Neural progenitor cell (in vitro differentiated cells): ENCODE data around the gene ANKK1. TPM values are rescaled to one million over a fixed set of nuclear protein-coding genes. Genes with fewer than 3 reads are reported as not detected.

Source experiments
- DNase-seq: peaks from one replicate; pipeline ENCODE4 v3.0.0-alpha.2; 2016; ENCODE audit warnings: low spot score
- H2AFZ ChIP-seq: fragments of 200-600 bp; sonication (generic); replicated peaks from 2 replicates; pipeline ENCODE4 v1.6.1; 2016; ENCODE audit warnings: antibody characterized with exemption
- H3F3A ChIP-seq: fragments of 200-600 bp; sonication (generic); 2 replicates; pipeline ENCODE4 v1.6.1; 2016; ENCODE audit warnings: antibody characterized with exemption, low read depth
- H3K27ac ChIP-seq: fragments of 200-600 bp; sonication (generic); 2 replicates; pipeline ENCODE4 v1.5.1; 2016; ENCODE audit warnings: mild to moderate bottlenecking
- H3K27me3 ChIP-seq: fragments of 200-600 bp; sonication (generic); 2 replicates; pipeline ENCODE4 v1.6.1; 2016; ENCODE audit warnings: mild to moderate bottlenecking, moderate library complexity
- H3K36me3 ChIP-seq: fragments of 200-600 bp; sonication (generic); 2 replicates; pipeline ENCODE4 v1.5.1; 2016
- H3K4me1 ChIP-seq: fragments of 200-600 bp; sonication (generic); 2 replicates; pipeline ENCODE4 v1.6.1; 2016; ENCODE audit warnings: mixed run types
- H3K4me2 ChIP-seq: fragments of 200-600 bp; sonication (generic); 2 replicates; pipeline ENCODE4 v1.6.1; 2016
- H3K4me3 ChIP-seq: fragments of 200-600 bp; sonication (generic); 2 replicates; pipeline ENCODE4 v1.5.1; 2016
- H3K79me2 ChIP-seq: fragments of 200-600 bp; sonication (generic); 2 replicates; pipeline ENCODE4 v1.6.1; 2016; ENCODE audit warnings: low read depth
- H3K9ac ChIP-seq: fragments of 200-600 bp; sonication (generic); 2 replicates; pipeline ENCODE4 v1.6.1; 2016
- H3K9me3 ChIP-seq: fragments of 200-600 bp; sonication (generic); 2 replicates; pipeline ENCODE4 v1.5.1; 2016; ENCODE audit warnings: low read depth
- H4K20me1 ChIP-seq: fragments of 200-600 bp; sonication (generic); 2 replicates; pipeline ENCODE4 v1.6.1; 2016; ENCODE audit warnings: low read depth
- H3K27ac Mint-ChIP-seq: 3 replicates; pipeline ENCODE4 v1.8.0; 2021; ENCODE audit warnings: mixed read lengths
- H3K27me3 Mint-ChIP-seq: 2 replicates; pipeline ENCODE4 v1.8.0; 2022; ENCODE audit warnings: low read depth, mild to moderate bottlenecking, inconsistent platforms, moderate library complexity, mixed read lengths; ENCODE audit not compliant: insufficient read depth
- H3K36me3 Mint-ChIP-seq: 3 replicates; pipeline ENCODE4 v1.8.0; 2021; ENCODE audit warnings: mixed read lengths
- H3K4me1 Mint-ChIP-seq: 3 replicates; pipeline ENCODE4 v1.8.0; 2021; ENCODE audit warnings: mixed read lengths
- H3K4me3 Mint-ChIP-seq: 3 replicates; pipeline ENCODE4 v1.8.0; 2021; ENCODE audit warnings: mild to moderate bottlenecking, moderate library complexity, mixed read lengths
- H3K9me3 Mint-ChIP-seq: 3 replicates; pipeline ENCODE4 v1.8.0; 2020; ENCODE audit warnings: mixed read lengths
- EZH2 ChIP-seq: fragments of 200-600 bp; sonication (generic); IDR thresholded peaks from 2 replicates; pipeline ENCODE4 v1.6.1; 2017; ENCODE audit warnings: antibody characterized with exemption, mild to moderate bottlenecking, moderate library complexity
- EZH2phosphoT487 ChIP-seq: fragments of 200-600 bp; sonication (generic); IDR thresholded peaks from 2 replicates; pipeline ENCODE4 v1.6.1; 2017; ENCODE audit warnings: antibody characterized with exemption
- total RNA-seq: library from RNA; depleted of rRNA; stranded (reverse); fragments of >200 nt; gene quantifications from 2 replicates; pipeline ENCODE4 v1.2.3, GENCODE V29; 2015; ENCODE audit warnings: low replicate concordance
- TF ChIP-seq, protein P1 (sequence below): fragments of 200-600 bp; sonication (generic); IDR thresholded peaks from 2 replicates; pipeline ENCODE4 v1.5.1; 2017; ENCODE audit warnings: antibody characterized with exemption, mild to moderate bottlenecking

The ANKK1 gene
- total RNA-seq, 1 donor from 2014 or later = not detected

DNA sequence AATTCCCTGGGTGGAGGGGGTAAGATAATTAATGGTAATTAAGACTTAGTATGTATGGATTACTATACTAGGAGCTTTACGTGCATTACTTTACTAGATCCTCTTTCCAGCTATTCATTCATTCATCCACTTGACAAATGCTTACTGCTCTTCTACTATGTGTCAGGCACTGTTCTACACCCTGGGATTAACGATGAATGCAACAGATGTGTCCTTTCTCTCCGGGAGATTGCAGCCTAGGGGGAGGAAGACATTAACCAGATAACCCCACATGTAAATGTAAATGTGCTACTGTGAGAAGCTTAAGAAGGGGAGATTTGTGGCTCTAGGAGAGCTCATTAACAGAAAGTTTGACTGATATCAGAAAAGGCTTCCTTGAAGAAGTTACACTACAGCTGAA, 1.7 kb downstream of the ANKK1 start:
- Histone ChIP-seq H3K79me2 (no peaks in the 10 kb centered on the region), H2AFZ (no peak overlapping the region), H3K4me2 (peak overlapping the region; percentile 17), H3K27ac (no peak overlapping the region), H3K27me3 (peaks cover 9% of the 10 kb centered on the region), H3K9ac (no peak overlapping the region), H3K36me3 (no peaks in the 10 kb centered on the region), H3F3A (peaks cover 21% of the 10 kb centered on the region), H3K4me3 (no peak overlapping the region), H3K9me3 (no peaks in the 10 kb centered on the region), H4K20me1 (no peaks in the 10 kb centered on the region), H3K4me1 (peaks cover 33% of the 10 kb centered on the region)
- Mint-ChIP-seq H3K36me3 (no peaks in the 10 kb centered on the region), H3K4me1 (no peaks in the 10 kb centered on the region), H3K27me3 (no peaks in the 10 kb centered on the region), H3K9me3 (no peaks in the 10 kb centered on the region), H3K27ac (no peak overlapping the region), H3K4me3 (no peak overlapping the region)
- peak; percentile 65 for DNase-seq
- TF ChIP-seq, protein P1, sequence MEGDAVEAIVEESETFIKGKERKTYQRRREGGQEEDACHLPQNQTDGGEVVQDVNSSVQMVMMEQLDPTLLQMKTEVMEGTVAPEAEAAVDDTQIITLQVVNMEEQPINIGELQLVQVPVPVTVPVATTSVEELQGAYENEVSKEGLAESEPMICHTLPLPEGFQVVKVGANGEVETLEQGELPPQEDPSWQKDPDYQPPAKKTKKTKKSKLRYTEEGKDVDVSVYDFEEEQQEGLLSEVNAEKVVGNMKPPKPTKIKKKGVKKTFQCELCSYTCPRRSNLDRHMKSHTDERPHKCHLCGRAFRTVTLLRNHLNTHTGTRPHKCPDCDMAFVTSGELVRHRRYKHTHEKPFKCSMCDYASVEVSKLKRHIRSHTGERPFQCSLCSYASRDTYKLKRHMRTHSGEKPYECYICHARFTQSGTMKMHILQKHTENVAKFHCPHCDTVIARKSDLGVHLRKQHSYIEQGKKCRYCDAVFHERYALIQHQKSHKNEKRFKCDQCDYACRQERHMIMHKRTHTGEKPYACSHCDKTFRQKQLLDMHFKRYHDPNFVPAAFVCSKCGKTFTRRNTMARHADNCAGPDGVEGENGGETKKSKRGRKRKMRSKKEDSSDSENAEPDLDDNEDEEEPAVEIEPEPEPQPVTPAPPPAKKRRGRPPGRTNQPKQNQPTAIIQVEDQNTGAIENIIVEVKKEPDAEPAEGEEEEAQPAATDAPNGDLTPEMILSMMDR = no peak
- peak; percentile 88 for TF ChIP-seq EZH2phosphoT487

DNA sequence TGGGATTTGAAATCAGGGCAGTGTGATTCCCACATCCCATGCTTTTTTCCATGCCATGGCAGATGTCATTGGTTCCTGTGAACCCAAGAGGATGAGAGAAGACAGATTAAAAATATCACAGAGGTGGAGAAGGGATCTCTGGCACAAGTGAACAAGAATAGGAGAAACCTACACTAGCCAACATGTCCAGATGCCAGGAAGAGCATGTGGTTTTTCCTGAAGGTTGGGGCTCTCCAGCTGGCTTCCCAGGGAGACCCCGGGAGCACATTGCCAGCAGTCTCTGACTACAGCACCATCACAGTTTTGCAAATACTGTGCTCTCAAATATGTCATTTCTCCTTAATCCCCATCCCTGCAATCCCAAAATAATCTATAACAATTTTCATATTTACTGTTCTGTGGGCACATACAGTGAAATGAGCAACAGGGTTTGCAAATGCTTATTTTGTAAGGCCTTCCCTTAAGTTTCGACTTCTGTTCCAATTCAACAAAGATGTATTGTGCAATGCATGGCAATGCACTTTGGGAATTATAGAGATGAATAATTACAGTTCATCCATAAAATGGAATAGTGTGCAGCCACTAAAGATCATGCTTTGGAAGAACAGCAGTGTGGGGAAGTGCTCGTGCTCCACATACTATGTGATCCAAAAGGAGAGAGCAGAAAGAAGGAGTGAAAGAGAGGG, 4.8 kb downstream of the ANKK1 start:
- Histone ChIP-seq H3K4me2 (no peak overlapping the region), H3K4me3 (no peak overlapping the region), H3K27me3 (peaks cover 2% of the 10 kb centered on the region), H3K36me3 (no peaks in the 10 kb centered on the region), H4K20me1 (no peaks in the 10 kb centered on the region), H2AFZ (no peak overlapping the region), H3F3A (peaks cover 21% of the 10 kb centered on the region), H3K27ac (no peak overlapping the region), H3K79me2 (no peaks in the 10 kb centered on the region), H3K9ac (no peak overlapping the region), H3K9me3 (no peaks in the 10 kb centered on the region), H3K4me1 (peaks cover 23% of the 10 kb centered on the region)
- H3K27me3 Mint-ChIP-seq = no peaks in the 10 kb centered on the region
- DNase-seq = no peak
- H3K27ac Mint-ChIP-seq = no peak overlapping the region
- H3K9me3 Mint-ChIP-seq = no peaks in the 10 kb centered on the region
- H3K4me1 Mint-ChIP-seq = no peaks in the 10 kb centered on the region
- TF ChIP-seq EZH2 (no peak), EZH2phosphoT487 (no peak)
- TF ChIP-seq, protein P1 = no peak
- H3K36me3 Mint-ChIP-seq = no peaks in the 10 kb centered on the region
- no peak overlapping the region for H3K4me3 Mint-ChIP-seq

DNA sequence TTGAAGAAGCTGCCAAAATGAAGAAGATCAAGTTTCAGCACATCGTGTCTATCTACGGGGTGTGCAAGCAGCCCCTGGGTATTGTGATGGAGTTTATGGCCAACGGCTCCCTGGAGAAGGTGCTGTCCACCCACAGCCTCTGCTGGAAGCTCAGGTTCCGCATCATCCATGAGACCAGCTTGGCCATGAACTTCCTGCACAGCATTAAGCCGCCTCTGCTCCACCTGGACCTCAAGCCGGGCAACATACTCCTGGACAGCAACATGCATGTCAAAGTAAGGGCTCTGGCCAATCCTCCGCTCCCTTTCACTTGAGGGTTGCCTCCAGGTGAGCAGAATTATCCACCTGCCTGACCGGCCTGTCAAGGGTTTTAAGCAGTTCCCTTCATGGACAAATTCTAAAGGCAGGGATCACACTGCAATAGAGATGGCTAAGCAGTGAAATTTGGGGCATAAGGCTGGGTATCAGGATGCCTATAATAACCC, 6.0 kb downstream of the ANKK1 start:
- Histone ChIP-seq H2AFZ (no peak overlapping the region), H3K79me2 (no peaks in the 10 kb centered on the region), H3K4me1 (peaks cover 13% of the 10 kb centered on the region), H3K27ac (no peak overlapping the region), H4K20me1 (no peaks in the 10 kb centered on the region), H3K4me3 (no peak overlapping the region), H3K27me3 (no peaks in the 10 kb centered on the region), H3K9ac (no peak overlapping the region), H3K36me3 (no peaks in the 10 kb centered on the region), H3K9me3 (no peaks in the 10 kb centered on the region), H3F3A (peaks cover 12% of the 10 kb centered on the region), H3K4me2 (no peak overlapping the region)
- no peaks in the 10 kb centered on the region for H3K9me3 Mint-ChIP-seq
- TF ChIP-seq EZH2phosphoT487 = no peak
- TF ChIP-seq, protein P1 = no peak
- no peak for TF ChIP-seq EZH2
- H3K27ac Mint-ChIP-seq = no peak overlapping the region
- H3K4me1 Mint-ChIP-seq = no peaks in the 10 kb centered on the region
- DNase-seq = no peak
- H3K36me3 Mint-ChIP-seq = no peaks in the 10 kb centered on the region
- no peaks in the 10 kb centered on the region for H3K27me3 Mint-ChIP-seq
- no peak overlapping the region for H3K4me3 Mint-ChIP-seq
